Gastroesophageal sphincter (tissue), 4 donors: ENCODE results near the gene CLDN11. TPM values are rescaled to one million over a fixed set of nuclear protein-coding genes. Genes with fewer than 3 reads are reported as not detected.

ENCODE experiments used
- ATAC-seq: fragments of 150-250 bp; one replicate; pipeline ENCODE4 v1.9.1; 2016; ENCODE audit warnings: mild to moderate bottlenecking, moderate library complexity
- H3K27ac ChIP-seq, 4 donors: fragments of 200-600 bp; sonication (generic) in 3 of 4; 1 replicate in 3 of 4; 2 replicates in 1 of 4; pipeline ENCODE4 v1.5.1; 2016 to 2019
- H3K27me3 ChIP-seq: fragments of 200-600 bp; sonication (generic); one replicate; pipeline ENCODE4 v1.5.1; 2019
- H3K36me3 ChIP-seq, 2 donors: fragments of 200-600 bp; sonication (generic); one replicate each; pipeline ENCODE4 v1.5.1; 2019; ENCODE audit warnings: control low read depth in 1 of 2
- H3K4me1 ChIP-seq, 3 donors: fragments of 200-600 bp; sonication (generic); 1 replicate in 2 of 3; 2 replicates in 1 of 3; pipeline ENCODE4 v1.5.1; 2016 to 2019; ENCODE audit warnings: control low read depth in 2 of 3
- H3K4me3 ChIP-seq, 2 donors: fragments of 200-600 bp; sonication (generic); one replicate each; pipeline ENCODE4 v1.5.1; 2019; ENCODE audit warnings: mild to moderate bottlenecking in 1 of 2, moderate library complexity in 1 of 2
- H3K9me3 ChIP-seq, 3 donors: fragments of 200-600 bp; sonication (generic); one replicate each; pipeline ENCODE4 v1.5.1; 2017 to 2019; ENCODE audit warnings: control low read depth in 2 of 3
- EP300 ChIP-seq: sonication (generic); formaldehyde crosslinking; IDR thresholded peaks from one replicate; pipeline ENCODE4 v1.6.1; 2017; ENCODE audit warnings: antibody characterized with exemption, mild to moderate bottlenecking
- POLR2A ChIP-seq, 2 donors: fragments of 450-650 bp; IDR thresholded peaks; one replicate each; pipeline ENCODE4 v1.6.1; 2017; ENCODE audit warnings: antibody characterized with exemption in 2 of 2, mild to moderate bottlenecking in 2 of 2, moderate library complexity in 1 of 2
- POLR2AphosphoS5 ChIP-seq: sonication (generic); formaldehyde crosslinking; IDR thresholded peaks from one replicate; pipeline ENCODE4 v1.6.1; 2017; ENCODE audit warnings: antibody characterized with exemption
- WGBS, 2 donors: methylation state at CpG; one replicate each; pipeline ENCODE4 v1.1.5; 2018; ENCODE audit warnings: low coverage in 1 of 2; 5-methylcytosine and 5-hydroxymethylcytosine counted together
- total RNA-seq, 4 donors: library from RNA; depleted of rRNA; stranded (reverse); fragments of >200 nt; gene quantifications; one replicate each; pipeline ENCODE4 v1.1.0, GENCODE V29; 2016
- TF ChIP-seq, protein P1 (sequence below), 4 experiments: fragments of 200-600 bp in 2 of 4; fragments of 450-650 bp in 2 of 4; sonication (generic) in 1 of 4; IDR thresholded peaks; one replicate each; pipeline ENCODE4 v1.5.1; 2017 to 2019; ENCODE audit warnings: antibody characterized with exemption in 4 of 4, mild to moderate bottlenecking in 2 of 4, moderate library complexity in 2 of 4

CLDN11 gene
- total RNA-seq, 4 donors from 2014 or later: 1.4 to 7.7 (median 2.5) TPM

DNA sequence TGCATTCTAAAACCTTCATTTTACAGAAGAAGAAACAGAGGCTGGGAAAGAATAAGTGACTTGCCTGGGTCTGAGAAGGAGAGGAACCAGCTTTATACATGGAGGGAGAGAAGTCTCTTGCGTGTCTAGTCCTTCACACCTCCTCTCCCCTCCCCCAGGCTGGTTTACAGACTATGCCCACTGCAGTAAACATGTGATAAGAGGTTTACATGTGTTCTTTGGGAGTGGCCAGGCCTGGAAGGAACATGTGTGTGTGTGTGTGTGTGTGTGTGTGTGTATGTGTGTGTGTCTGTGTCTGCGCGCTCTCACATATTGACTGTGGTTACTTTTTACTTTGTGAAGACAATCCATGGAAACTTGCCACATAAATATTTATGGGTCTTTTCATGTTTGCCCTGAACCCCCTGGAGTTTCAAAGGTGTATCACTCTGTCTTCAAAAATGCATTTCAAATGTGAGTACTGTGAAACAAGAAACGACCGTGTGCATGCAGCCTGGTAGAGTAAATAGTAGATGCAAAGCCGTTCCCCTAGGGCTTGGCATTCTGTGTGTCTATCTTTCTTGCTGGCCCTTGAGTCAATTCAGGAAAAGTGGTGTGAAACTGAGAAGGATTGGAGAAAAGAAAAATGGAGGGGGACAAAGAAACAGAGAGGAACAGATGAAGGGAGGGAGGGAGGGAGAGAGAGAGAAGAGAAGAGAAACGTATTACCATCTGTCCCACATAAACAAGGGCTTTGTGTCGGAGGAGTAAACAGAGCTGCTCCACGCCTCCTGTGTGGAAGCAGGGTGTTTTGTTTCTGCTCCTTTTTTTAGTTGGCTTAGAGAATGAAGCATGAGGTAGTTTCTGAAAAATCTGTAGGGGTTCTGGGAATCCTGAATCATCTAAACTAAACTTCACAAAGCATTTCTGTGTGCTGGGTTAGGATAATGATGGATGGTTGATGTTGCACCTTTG lies 51.7 kb downstream of the CLDN11 start:
- peaks cover 0 to 7% (median 0%) of the 10 kb centered on the region in 3 donors for H3K4me1 ChIP-seq
- no peak overlapping the region for H3K27ac ChIP-seq
- peaks cover 30% of the 10 kb centered on the region for H3K27me3 ChIP-seq
- TF ChIP-seq POLR2A (IDR thresholded peaks at IDR 0.05): no peak
- peak; percentile 6 for TF ChIP-seq POLR2AphosphoS5
- peak; percentile 47 for ATAC-seq
- no peaks in the 10 kb centered on the region for H3K9me3 ChIP-seq
- no peaks in the 10 kb centered on the region for H3K36me3 ChIP-seq
- WGBS, 2 donors: 31 to 36% methylated on average over 6 to 7 of the region's 9 CpGs
- no peak overlapping the region for H3K4me3 ChIP-seq

DNA sequence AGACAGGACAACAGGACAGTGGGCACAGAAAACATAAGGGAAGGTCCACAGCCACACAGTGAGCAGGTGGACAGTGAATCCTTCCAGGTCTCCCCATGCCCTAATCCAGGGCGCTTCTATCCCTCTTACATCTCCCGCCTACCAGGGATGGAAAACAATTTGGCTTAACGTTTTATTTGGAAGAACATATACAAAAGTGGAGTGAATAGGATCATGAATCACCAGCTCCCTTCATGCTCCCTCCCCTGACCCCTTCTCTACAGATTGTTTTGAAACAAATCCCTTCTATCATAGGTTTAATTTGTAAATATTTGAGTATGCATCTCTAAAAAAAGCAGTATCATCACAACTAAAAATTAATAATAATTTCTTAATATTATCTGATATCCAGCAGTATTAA lies 52.5 kb downstream of the CLDN11 start:
- Histone ChIP-seq H3K36me3 (no peaks in the 10 kb centered on the region), H3K4me1 (peaks cover 0 to 7% (median 0%) of the 10 kb centered on the region in 3 donors), H3K4me3 (no peak overlapping the region), H3K27ac (no peak overlapping the region), H3K27me3 (peaks cover 30% of the 10 kb centered on the region), H3K9me3 (no peaks in the 10 kb centered on the region)
- no peak for TF ChIP-seq EP300
- TF ChIP-seq POLR2AphosphoS5: no peak
- no peak for TF ChIP-seq POLR2A (IDR thresholded peaks at IDR 0.05)
- TF ChIP-seq, protein P1, sequence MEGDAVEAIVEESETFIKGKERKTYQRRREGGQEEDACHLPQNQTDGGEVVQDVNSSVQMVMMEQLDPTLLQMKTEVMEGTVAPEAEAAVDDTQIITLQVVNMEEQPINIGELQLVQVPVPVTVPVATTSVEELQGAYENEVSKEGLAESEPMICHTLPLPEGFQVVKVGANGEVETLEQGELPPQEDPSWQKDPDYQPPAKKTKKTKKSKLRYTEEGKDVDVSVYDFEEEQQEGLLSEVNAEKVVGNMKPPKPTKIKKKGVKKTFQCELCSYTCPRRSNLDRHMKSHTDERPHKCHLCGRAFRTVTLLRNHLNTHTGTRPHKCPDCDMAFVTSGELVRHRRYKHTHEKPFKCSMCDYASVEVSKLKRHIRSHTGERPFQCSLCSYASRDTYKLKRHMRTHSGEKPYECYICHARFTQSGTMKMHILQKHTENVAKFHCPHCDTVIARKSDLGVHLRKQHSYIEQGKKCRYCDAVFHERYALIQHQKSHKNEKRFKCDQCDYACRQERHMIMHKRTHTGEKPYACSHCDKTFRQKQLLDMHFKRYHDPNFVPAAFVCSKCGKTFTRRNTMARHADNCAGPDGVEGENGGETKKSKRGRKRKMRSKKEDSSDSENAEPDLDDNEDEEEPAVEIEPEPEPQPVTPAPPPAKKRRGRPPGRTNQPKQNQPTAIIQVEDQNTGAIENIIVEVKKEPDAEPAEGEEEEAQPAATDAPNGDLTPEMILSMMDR (IDR thresholded peaks at IDR 0.05): no peak
- ATAC-seq: no peak
- 22 to 55% methylated on average over 3 of the region's 3 CpGs for WGBS, 2 donors

DNA sequence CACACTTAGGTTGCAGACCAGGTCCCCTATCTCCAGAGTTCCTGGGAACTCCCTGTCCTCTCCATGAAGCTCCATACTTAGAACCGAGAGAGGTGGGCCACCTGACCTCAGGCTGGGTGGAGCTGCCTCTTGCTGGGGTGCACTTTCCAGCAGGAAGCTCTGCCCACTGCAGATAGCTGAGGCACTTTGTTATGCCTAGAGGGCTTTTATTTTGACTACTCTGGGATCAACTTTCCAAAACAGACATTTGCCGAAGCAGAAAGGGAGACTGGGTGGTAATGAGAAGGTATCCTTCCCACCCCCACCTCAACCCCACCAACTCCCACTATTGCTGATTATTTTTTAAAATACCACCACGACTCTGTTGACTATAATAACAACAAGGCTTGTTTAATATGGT lies 54.7 kb downstream of the CLDN11 start:
- peaks cover 0 to 7% (median 0%) of the 10 kb centered on the region in 3 donors for H3K4me1 ChIP-seq
- TF ChIP-seq, protein P1 (IDR thresholded peaks at IDR 0.05): no peak
- TF ChIP-seq POLR2AphosphoS5 (no peak), POLR2A (IDR thresholded peaks at IDR 0.05) (no peak), EP300 (no peak)

DNA sequence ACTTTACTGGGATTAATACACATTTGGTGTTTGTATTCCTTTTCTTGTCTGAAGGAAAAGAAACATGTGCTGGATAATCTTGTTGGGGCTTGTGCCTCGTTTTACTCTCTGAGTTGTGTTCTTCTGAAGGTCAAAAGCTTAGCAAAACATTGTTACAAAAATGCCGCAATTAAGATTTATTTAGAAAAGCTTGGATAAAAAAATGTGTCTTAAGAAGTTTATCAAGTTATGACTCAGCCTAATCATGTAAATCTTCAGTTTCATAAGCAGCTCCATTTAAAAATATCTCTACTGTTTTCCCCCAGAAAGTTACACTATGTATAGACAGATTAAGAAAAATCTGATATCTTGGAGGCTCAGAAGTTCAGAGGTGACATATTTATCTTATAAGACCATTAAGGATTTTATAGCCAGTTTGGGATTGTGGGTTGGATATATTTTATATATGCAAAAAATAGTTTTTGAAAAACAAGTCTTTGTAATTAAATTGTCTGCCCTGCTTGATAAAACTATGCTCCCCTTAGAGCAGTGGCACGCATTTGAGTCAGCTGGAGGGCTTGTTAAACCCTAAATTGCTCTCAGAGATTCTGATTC lies 56.5 kb downstream of the CLDN11 start:
- Histone ChIP-seq H3K4me1 (no peaks in the 10 kb centered on the region), H3K27me3 (peaks cover 19% of the 10 kb centered on the region), H3K9me3 (no peaks in the 10 kb centered on the region), H3K4me3 (no peak overlapping the region), H3K36me3 (no peaks in the 10 kb centered on the region), H3K27ac (no peak overlapping the region)
- 30 to 52% methylated on average over 3 of the region's 3 CpGs for WGBS, 2 donors
- TF ChIP-seq POLR2A (IDR thresholded peaks at IDR 0.05) (no peak), POLR2AphosphoS5 (no peak), EP300 (no peak)
- TF ChIP-seq, protein P1 (IDR thresholded peaks at IDR 0.05): no peak
- ATAC-seq: no peak

More for the DNA sequence above, 54.7 kb downstream of the CLDN11 start:
- Histone ChIP-seq H3K9me3 (no peaks in the 10 kb centered on the region), H3K27me3 (peaks cover 27% of the 10 kb centered on the region), H3K36me3 (no peaks in the 10 kb centered on the region), H3K27ac (no peak overlapping the region), H3K4me3 (no peak overlapping the region)
- 67 to 70% methylated on average over 2 of the region's 3 CpGs for WGBS, 2 donors
- no peak for ATAC-seq

DNA sequence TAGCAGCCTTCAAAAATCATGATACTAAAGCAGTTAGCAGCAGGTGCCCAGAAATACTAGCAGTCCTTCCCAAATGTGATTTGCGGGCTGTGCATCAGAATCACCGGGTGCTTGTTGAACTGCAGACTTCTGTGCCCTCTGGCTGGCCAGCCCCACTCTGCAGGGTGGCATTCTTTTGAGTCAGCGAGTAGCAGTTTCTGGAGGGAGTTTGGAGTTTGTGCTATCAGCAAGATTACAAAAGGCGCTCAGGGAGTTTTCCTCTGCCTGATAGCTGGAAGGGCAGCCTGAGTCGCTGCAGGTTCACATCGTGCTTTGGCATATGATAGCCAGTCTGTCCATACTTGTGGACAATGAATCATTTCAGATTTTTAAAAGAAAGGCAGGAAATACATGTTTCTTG lies 57.6 kb downstream of the CLDN11 start:
- Histone ChIP-seq H3K27ac (no peak overlapping the region), H3K27me3 (peaks cover 15% of the 10 kb centered on the region), H3K4me3 (no peak overlapping the region), H3K36me3 (no peaks in the 10 kb centered on the region), H3K9me3 (no peaks in the 10 kb centered on the region), H3K4me1 (no peaks in the 10 kb centered on the region)
- no peak for ATAC-seq
- 56 to 63% methylated on average over 5 of the region's 6 CpGs for WGBS, 2 donors
- TF ChIP-seq EP300 (no peak), POLR2A (IDR thresholded peaks at IDR 0.05) (no peak), POLR2AphosphoS5 (no peak)
- TF ChIP-seq, protein P1 (IDR thresholded peaks at IDR 0.05): no peak
